T-helper 2 cell (primary cell): Measurements from ENCODE around the gene TBC1D4.

ENCODE experiments used
- DNase-seq, 5 experiments: peaks; one replicate each; pipeline versions ENCODE4 v3.0.0 to v3.0.0-alpha.2; 2012 to 2022
- total RNA-seq, 2 donors: gene quantifications; one replicate each; lab custom pipeline; 2026; lab: John Stamatoyannopoulos, UW

TBC1D4 gene, protein sequence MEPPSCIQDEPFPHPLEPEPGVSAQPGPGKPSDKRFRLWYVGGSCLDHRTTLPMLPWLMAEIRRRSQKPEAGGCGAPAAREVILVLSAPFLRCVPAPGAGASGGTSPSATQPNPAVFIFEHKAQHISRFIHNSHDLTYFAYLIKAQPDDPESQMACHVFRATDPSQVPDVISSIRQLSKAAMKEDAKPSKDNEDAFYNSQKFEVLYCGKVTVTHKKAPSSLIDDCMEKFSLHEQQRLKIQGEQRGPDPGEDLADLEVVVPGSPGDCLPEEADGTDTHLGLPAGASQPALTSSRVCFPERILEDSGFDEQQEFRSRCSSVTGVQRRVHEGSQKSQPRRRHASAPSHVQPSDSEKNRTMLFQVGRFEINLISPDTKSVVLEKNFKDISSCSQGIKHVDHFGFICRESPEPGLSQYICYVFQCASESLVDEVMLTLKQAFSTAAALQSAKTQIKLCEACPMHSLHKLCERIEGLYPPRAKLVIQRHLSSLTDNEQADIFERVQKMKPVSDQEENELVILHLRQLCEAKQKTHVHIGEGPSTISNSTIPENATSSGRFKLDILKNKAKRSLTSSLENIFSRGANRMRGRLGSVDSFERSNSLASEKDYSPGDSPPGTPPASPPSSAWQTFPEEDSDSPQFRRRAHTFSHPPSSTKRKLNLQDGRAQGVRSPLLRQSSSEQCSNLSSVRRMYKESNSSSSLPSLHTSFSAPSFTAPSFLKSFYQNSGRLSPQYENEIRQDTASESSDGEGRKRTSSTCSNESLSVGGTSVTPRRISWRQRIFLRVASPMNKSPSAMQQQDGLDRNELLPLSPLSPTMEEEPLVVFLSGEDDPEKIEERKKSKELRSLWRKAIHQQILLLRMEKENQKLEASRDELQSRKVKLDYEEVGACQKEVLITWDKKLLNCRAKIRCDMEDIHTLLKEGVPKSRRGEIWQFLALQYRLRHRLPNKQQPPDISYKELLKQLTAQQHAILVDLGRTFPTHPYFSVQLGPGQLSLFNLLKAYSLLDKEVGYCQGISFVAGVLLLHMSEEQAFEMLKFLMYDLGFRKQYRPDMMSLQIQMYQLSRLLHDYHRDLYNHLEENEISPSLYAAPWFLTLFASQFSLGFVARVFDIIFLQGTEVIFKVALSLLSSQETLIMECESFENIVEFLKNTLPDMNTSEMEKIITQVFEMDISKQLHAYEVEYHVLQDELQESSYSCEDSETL (N-terminal part only)
- total RNA-seq: 122 to 277 reads per million in 2 donors

DNA sequence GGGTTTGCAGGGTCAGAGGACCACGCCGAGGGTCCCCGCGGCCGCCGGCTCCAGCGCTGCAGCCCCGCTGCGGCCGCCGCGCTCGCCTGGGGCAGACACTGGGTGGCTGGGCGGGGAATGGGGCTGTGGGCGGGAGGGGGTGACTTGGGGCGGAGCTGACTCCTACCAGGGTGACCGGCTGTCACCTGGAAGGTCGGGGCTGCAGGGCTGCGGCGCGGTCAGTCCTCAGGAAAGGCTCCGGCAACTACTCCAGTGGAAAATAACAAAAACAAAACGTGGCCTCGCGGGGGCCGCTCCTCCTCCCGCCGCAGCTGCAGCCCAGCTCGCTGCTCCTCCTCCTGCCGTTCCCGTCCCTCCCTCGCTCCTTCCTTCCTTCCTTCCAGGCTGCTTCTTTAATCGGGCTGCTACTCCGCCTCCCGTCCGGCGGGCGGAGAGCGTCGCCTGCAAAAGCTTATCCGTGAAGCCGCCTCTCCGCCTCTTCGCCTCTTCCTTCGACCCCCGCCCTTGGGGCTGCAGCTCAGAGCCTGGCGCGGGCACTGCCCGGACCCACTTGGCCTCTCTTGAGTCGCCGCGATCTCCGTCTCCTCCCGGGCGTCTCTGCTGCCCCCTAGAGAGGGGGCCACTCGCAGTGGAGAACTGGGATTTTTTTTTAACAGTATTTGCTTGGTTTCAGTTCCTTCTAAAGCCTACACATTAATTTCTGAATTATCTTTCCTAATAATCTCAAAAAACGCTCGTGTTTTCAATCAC is at the start of gene TBC1D4:
TSS of gene TBC1D4 (minus strand) at position 100 of the 750 bp plus-strand sequence. CDS start 402 bp downstream, outside the sequence.
- DNase-seq: peak in 4 of 5 experiments; percentile 11 to 60 (median 22)

DNA sequence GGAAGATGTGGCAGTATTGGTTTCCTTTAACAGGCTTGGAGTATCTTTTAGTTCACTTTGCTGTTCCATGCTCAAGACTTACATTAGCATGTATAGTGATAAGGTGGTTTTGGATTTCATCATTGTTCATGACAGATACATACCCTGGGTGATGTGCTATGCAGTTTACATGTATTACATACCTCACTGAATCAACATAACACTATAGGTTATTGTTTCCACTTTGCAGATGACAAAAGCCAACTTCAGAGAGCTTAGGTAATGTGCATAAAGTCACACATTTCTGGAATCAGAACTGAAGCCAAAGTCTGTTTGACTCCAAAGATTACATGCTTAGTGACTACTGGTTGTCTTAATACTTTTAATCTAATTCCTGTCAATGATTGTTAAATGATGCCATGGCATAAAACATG is 48.6 kb upstream of the TBC1D4 start:
- DNase-seq: no peak

DNA sequence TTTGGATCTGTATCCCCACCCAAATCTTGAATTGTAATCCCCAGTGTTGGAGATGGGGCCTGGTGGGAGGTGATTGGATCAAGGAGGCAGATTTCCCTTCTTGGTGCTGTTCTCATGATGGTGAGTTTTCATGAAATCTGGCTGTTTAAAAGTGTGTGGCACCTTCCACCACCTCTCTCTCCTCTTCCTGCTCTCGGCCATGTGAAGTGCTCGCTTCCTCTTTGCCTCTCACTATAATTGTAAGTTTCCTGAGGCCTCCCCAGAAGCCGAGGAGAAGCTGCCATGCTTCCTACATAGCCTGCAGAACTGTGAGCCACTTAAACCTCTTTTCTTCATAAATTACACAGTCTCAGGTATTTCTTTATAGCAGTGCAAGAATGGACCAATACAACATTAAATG is 40.0 kb upstream of the TBC1D4 start:
- DNase-seq: no peak

DNA sequence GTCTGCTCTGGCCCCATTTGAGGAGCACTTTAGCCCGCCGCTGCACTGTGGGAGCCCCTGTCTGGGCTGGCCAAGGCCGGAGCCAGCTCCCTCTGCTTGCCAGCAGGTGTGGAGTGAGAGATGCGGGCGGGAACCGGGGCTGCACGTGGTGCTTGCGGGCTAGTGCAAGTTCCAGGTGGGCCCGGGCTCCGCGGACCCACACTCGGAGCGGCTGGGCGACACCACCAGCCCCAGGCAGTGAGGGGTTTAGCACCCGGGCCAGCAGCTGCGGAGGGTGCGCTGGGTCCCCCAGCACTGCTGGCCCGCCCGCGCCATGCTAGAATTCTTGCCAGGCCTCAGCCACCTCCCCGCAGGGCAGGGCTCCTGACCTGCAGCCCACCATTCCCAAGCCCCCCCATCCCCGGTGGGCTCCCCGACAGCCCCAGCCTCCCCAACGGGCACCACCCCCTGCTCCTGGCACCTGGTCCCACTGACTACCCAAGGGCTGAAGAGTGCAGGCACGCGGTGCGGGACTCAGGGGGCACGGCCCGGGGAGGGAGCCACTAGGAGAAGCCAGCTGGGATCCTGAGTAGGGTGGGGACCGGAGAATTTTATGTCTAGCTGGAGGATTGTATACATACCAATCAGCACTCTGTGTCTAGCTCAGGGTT is 36.6 kb upstream of the TBC1D4 start:
- no peak for DNase-seq

DNA sequence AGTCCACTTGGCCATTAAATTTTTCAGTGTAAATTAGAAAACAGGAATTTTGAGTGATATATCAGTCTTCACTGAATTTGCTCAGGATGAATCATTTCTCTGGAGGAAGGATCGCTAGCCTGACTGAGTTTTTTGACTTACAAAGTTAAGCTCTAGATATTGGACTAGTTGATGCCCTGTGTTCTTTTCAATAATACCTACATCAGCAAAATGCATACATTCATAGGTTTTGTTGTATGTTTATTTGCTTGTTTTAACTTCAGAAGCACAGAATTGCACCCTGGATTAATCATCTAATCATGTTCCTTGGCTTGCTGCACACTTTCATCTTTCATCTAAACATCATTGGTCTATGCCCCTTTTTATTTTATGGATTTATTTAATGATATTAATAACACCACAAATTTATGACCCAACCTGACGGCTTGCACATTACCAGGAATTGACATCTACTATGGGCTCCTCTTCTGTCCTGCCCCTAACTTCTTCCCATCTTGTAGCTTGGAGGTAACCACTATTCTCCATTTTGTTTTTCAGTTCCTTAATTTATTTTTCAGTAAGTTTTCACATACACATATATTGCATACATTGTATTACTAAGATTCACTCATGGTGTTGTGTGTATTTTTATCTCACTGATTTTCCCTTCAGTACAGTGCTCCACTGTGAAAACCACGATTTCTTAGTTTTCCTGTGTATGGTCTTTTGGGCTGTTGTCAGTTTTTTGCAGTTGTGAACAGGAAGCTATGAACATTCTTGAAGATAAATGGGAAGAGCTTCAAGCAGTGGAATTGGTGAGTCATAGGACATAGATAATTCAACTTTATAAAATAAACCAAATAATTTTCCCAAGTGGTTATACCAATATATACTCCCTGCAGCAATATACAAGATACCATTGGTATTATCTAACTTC is 32.4 kb upstream of the TBC1D4 start:
- no peak for DNase-seq

DNA sequence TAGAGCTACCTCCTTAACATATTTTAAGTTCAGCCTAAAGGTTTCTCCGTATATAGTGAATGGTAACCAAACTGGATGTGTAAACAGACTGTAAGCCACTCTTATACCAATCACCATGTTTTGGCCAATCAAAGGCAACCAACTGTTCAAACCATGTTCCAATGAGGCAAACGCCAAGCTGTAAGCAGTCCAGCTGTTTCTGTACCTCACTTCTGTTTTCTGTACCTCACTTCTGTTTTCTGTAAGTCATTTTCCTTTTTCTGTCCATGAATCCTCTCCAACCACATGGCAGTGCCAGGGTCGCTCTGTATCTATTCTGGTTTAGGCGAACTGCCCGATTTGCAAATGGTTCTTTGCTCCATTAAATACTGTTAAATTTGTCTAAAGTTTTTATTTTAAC is 31.3 kb upstream of the TBC1D4 start:
- no peak for DNase-seq

DNA sequence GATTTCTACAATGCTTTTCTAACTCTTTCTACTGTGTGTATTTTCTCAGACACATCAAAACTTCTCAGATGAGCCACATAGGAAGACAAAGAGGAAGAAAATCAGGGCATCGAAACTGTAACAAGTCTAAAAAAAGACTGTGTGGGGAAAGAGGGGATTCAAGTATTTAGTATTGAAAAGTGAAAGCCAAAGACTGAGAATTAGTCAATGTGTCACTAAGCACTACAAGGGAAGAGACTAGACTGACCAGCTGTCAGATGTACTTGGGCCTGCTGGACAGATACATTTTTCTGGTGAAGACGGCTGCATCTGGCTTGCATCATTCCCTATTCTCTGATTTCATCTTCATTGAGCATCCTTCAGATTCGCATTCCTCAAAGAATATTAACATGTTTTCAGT is 30.3 kb upstream of the TBC1D4 start:
- DNase-seq: no peak

DNA sequence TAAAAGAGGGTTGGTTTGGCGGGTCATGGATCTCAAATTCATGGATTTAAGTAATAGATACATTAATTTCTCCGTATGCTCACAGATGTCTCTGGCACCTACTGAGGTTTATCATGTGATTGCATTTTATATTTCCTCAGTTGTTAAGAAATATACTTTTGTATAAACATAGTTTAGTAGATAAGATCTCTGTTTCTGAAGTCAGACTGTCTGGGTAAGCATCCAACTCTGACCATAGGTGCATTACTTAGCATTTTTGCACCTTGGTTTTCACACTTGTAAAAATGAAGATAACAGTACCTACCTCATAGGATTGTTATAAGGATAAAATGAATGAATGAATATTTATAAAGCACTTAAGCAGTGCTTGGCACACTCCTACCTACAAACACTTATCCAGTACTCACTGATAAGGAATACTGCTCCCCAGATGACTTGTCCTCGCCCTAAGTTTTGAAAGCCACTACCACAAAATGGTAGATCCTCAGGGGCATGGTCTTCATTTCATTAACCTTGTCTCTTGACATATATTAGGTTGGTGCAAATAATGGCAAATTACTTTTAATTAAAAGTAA is 29.2 kb upstream of the TBC1D4 start:
- DNase-seq: peak in 1 of 5 experiments; percentile 9

DNA sequence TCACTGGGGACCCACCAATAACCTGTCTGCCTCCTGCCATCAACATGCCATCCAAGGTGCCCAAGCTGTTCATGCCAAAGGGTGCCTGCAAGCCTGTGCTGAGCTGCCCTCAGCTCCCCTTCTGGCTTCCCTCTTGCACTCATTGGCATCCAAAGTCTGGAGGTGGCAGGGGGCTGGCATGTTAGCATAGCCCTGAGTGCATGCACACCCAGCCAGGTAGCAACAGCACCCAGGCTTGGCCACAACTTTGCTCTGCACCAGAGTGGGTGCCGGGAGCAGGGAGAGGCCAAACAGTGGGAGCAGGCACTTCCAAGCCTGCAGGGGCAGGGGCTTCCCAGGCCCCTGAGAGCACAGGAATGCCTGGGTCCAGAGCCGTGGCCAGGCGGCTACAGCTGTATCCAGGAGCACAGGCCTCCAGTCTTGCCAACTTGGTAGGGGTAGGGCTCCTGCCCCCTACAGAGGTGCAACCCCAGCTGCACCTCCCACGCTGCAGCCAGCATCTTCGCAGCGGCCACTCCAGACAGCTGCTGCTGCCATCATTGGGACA is 26.1 kb upstream of the TBC1D4 start:
- DNase-seq: no peak

DNA sequence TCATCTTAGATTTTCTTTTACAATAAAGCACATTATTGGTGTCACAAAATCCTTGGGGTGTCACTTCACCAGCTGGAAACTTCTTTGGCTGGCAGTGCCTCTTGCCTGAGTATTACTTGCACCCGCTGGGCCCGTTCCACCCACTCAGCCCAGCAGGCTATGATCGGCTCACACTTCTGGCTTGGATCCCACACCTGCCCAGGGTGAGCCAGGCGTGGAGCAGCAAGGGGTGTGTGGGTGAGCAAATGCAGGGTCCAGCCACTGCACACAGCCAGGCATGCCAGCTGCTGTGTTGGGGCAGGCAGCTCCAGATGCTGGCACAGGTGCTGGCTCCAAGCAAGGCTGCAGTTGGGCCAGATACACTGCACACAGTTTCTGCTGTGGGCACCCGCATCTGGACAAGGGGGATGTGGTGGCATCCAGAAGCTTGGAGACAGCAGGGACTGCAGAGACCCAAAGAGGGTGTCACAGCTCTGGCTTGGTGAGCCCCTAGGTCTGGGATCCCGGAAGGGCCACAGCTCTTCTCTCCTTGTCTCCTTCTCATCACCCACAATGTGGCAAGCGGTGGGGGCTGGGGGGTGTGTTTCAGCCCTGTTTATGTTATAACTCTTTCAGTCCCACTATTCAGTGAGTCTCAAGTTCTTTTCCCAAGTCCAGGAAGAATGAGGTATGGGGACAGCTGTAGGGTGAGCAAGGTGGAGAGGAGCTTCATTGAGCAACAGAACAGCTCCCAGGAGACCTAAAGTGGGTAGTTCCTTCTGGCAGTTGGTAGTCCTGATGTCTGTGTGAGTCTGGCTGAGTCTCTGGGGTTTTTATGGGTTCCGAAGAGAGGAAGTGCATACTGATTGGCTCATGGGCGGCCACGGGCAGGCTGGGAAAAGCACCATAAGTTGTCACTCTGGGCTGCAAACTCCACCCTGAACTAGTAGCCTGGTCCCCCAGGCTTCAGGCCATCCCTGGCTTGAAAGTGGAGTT is 25.3 kb upstream of the TBC1D4 start:
- no peak for DNase-seq

DNA sequence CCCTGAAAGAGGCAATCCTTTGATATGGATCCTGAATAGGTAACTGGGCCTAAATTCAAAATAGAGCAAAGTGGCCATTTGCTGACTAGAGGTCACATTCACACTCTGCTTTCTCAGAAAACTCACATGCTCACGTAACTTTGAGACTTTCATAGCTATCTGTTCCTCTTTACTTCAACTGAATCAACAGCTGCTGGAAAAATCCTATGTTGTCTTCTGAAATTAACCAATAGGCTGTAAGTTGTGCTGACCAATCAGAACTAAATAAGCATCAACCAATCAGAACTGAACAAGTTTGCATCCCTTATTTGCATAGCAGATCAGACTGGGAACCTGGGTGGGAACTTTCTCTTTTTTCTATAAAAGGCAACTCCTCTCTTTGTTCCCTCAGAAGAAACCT is 24.0 kb upstream of the TBC1D4 start:
- no peak for DNase-seq

DNA sequence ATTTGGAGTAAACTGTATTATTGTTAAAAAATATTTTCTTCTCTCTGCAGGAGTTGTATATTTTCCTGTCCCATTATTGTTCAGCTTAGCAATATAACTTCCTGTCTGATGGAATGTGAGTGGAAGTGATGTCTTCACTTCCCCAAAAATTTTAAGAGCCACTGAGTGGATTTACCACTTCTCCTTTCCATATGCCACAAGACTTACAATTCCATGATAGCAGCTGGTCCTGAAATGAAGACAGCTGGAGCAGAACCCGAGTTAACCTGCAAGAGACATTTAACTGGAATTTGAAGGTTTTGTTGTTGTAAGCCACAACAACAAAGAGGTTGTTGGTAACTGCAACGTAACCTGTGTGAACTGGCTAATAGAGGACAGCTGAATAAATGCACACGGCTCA is 23.4 kb upstream of the TBC1D4 start:
- no peak for DNase-seq

DNA sequence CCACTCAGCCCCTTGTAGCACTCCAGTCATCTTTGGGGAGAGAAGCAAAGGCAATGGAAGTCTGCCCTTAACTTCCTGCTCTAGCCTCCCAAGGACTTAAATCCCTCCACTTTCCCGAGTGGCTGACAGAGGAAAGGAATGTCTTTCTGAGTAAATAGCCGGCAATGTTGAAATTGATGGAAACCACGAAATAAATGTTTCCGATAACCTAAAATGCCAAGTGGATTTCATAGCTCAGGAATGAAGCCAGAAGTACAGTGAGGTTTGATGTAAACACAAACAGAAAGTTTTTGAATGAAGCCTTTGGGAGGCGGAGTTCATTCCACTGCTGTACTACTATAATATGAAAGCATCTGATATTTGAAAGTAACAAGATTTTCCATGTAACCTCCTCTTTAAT is 14.0 kb upstream of the TBC1D4 start:
- DNase-seq: no peak

DNA sequence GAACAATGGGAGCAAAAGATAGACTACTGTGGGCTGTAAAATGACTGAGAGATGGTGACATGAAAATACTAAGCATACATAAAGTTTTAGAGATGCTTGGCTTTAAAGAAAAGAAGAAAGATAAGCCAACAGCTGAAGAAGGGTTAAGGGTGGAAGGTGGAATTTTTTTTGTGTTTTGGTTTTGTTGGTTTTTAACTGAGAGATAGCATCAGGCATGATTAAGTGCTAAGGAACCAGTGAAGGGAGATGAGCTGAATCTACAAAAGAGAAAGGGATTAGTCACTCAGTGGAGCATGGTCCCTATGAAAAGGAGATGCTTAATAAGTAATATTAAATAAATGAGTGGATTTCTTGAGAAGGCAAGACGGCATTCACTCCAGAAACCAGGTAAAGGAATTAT is 12.5 kb upstream of the TBC1D4 start:
- no peak for DNase-seq

DNA sequence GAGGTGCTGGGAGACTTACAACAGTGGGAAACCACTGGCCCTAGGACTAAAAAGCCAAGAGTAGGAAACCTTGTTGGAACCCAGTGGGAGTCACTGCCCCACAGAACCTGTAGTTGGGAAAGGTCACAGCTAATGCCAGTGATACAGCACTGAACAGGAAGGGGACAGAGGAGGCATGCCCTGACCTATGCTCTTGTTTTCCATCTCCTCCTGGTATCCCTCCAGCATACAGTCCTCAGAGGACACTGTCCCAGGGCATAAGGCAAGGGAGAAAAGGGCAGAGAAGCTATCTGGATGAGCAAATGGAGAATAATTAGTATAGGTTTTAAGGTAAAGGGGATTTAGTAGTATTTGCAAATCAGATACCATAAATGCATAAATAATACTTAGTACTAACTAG is 11.2 kb upstream of the TBC1D4 start:
- DNase-seq: no peak

DNA sequence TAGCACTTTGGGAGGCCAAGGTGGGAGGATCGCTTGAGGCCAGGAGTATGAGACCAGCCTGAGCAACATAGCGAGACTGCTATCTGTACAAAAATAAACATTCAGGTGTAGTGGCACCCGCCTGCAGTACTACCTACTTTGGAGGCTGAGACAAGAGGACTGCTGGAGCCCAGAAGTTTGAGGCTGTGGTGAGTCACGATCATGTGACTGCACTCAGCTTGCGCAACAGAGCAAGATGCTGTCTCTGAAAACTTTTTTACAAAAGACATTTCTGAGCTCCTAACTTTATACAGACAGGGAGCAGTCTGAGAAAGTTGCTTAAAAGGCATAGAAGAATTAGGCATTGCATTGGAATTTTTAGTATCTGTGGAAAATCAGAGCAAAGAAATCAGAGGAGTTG is 10.4 kb upstream of the TBC1D4 start:
- DNase-seq: no peak

DNA sequence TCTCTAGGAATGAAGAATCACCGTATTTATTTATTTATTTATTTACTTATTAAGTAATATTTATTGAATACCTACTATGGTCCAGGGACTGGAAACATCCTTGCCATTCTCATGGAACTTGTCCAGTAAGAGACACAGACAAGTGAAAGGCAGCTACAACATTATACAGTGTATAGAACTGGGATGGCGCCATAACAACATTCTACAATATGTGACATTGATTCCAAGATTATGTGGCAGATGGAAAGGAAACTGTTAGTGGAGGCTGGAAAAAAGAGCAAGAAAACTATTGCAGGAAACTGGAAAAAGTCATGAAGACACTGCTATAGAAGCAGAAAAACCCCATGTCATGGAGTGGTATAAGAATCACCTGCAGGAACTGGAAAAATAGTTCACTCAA is 9.4 kb upstream of the TBC1D4 start:
- DNase-seq: no peak

DNA sequence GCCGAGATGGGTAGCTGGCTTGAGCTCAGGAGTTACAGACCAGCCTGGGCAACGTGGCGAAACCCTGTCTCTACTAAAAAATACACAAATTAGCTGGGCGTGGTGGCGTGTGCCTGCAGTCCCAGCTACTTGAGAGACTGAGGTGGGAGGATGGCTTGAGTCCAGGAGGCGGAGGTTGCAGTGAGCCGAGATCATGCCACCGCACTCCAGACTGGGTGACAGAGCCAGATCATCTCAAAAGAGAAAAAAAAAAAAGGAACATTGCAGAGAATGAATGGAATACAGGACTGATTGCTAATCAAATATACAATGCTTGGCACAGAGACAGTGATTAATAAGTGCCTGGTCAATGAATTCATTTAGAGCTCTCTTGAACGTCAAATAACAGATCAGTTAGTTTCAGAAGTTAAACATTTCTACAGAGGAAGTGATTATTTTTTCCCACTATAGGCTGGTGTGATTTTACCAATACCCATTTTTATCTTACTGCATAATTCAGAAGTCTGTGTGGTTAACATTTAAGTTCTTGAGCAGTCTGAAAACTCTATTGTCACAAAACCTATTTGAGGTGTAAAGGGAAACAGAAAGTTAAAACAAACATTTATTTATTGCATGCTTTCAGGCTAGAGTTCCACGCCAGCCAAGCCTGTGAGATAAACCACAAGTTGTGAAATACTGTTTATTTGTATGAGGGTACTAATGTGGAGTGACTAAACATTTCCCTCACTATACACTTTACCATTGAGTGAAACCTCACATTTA is 7.7 kb upstream of the TBC1D4 start:
- DNase-seq: peak in 1 of 5 experiments; percentile 71
